Lower leg skin (tissue), 3 donors: Measurements from ENCODE around the gene MRPL53.
"Not testable (repeated sequence)": the region's sequence is repeated elsewhere in the genome, so short reads cannot be mapped to it uniquely, and the experiment has no call there.

Experiments
- CTCF ChIP-seq, 3 donors: fragments of 450-650 bp; IDR thresholded peaks; one replicate each; pipeline ENCODE4 v1.5.1; 2016; ENCODE audit warnings: antibody characterized with exemption in 3 of 3, mild to moderate bottlenecking in 3 of 3, moderate library complexity in 2 of 3
- POLR2A ChIP-seq, 2 donors: fragments of 450-650 bp; IDR thresholded peaks; one replicate each; pipeline ENCODE4 v1.6.1; 2016 to 2017; ENCODE audit warnings: antibody characterized with exemption in 2 of 2, mild to moderate bottlenecking in 1 of 2, moderate library complexity in 1 of 2

GRCh38 chr2:74442483-74443297 lies 29.8 kb downstream of the MRPL53 start:
- TF ChIP-seq CTCF, POLR2A (IDR thresholded peaks at IDR 0.05): not testable (repeated sequence)
